CD4-positive, alpha-beta T cell treated with Interleukin-21 for 1 hour (primary cell): ENCODE results near the gene MACF1.
A peak's percentile ranks its signal among the peaks of the same experiment; 100 is the strongest.

Source experiments
- DNase-seq: peaks from one replicate; pipeline ENCODE4 v3.0.0-alpha.2; 2020

Gene MACF1

DNA sequence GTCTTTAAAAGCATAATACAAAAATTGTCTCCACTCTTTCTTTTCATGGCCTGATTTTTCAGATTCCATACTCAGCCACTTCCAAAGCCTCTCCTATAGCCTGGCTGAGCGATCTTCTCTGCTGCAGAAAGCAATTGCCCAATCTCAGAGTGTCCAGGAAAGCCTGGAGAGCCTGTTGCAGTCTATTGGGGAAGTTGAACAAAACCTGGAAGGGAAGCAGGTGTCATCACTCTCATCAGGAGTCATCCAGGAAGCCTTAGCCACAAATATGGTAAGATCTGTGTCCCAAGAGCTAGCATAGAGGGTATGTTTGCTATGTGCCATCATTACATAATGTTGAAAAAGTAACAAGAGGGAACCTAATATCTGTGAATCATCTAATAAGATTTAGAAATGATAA lies 156.2 kb downstream of the MACF1 start:
- DNase-seq: no peak

DNA sequence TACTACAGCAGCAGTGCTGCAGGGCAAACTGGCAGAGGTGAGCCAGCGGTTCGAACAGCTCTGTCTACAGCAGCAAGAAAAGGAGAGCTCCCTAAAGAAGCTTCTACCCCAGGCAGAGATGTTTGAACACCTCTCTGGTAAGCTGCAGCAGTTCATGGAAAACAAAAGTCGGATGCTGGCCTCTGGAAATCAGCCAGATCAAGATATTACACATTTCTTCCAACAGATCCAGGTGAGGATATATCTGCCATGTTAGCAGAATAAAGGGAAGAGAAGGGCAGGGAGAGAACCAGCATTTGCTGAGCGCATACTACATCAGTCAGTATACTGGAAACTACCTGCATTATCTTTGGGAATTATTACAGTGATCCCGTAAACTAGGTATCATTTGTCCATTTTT lies 157.0 kb downstream of the MACF1 start:
- DNase-seq: no peak

DNA sequence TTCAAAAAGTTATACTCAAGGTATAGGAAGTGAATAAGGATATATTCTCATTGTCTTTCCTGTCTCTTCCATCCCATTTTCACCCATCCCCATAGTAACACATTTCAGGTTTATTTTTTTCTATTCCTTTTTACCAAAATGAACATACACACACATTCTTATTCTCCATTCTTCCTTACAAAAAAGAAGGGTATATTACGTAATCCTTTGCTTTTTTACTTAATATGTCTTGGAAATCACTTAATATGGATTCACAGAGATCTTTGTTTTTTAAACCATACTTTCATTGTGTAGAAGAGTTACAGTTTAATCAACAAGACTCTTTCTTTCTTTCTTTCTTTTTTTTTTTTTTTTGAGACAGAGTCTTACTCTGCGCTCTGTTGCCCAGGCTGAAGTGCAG lies 158.8 kb downstream of the MACF1 start:
- no peak for DNase-seq

DNA sequence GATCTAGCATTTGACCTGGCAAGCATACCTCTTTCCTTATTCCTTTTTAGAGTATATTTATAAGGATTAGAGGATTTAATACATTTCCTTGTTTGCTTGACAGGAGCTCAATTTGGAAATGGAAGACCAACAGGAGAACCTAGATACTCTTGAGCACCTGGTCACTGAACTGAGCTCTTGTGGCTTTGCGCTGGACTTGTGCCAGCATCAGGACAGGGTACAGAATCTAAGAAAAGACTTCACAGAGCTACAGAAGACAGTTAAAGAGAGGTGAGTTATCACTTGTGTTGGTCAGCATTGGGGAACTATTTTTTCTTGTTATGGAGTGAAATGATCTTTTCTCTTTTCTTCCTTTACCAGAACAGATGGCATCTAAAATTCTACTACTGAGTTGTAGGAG lies 163.6 kb downstream of the MACF1 start:
- DNase-seq: no peak

DNA sequence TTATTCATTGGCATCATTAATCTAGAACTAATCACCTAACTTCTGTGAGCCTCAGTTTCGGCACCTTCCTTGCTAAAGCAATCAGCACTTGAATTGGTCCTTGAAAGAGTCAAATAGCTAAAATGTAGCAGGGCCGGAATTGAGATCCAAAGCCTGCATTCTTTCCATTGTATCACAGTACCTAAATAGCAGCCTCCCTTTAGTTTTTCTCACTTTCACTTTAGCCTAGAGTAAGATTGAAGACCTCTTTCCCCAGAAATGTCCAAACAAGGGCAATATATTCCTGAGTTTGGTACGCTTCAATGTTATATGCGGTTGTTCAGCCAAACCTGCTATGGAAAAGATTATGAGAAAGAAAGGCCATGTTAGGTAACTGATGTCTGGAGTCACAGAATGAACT lies 165.1 kb downstream of the MACF1 start:
- DNase-seq: no peak

DNA sequence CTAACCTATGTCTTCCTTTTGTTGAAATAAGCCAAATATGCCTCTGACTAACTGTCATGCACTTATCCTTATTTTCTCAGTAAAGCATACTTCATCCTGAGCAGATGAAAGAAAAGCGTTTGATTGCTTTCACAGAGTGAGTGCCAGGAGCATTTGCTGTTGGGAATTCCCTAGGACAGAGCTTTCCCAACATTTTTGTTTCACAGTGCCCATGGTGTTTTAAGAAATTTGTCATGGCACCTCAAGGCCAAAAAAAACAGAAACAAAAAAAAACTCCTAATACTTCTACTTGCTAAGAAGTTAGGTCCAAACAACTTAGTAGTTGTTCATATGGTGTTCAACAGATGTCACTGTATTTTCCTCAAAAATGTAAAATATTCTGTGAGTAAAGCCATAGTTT lies 166.1 kb downstream of the MACF1 start:
- no peak for DNase-seq

DNA sequence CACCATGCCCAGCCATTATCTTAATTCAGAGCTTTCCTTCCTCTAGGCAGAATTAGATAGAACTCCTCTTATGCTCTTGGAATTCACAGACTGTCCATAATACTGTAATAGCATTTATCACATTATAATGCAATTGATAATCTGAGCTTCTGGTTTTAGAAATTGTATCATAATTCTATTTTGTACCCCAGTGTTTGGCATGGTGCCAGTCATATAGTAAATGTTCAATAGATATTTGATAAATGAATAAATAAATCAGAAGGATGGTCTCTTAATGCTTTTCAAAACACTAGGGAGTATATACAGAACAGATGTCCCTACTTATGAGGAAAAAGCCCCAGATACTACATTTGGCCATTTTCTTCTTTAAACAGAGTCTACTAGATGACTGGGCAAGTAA lies 167.6 kb downstream of the MACF1 start:
- DNase-seq: no peak

DNA sequence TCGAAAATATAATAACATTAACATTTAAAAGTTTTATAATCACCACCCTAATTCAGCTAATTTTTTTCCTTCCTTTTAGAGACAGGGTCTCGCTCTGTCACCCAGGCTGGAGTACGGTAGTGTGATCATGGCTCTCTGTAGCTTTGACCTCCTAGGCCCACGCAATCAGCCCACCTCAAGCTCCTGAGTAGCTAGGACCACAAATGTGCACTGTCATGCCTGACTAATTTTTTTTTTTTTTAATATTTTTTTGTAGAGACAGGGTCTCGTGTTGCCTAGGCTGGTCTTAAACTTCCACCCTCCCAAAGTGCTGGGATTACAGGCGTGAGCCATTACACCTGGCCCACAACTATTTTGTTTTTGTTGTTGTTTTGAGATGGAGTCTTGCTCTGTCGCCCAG lies 172.2 kb downstream of the MACF1 start:
- DNase-seq: no peak

DNA sequence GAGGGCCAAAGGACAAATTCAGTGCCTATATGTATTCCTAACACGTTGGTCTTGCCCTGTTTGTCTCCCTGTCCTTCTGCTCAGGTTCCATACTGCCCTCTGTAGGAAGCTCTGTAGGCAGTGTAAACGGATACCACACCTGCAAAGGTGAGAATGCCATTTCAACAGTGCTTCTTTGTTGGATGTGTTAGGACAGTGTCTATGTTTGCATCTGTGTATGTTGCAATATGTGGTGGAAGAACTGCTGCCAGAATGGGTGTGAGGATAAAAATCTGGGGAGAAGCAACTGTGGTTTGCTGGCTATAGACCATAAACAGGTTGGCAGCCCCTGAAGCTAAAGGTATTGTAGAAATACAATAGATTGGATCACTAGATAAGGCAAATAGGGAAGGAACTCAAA lies 173.9 kb downstream of the MACF1 start:
- DNase-seq: peak; percentile 30

DNA sequence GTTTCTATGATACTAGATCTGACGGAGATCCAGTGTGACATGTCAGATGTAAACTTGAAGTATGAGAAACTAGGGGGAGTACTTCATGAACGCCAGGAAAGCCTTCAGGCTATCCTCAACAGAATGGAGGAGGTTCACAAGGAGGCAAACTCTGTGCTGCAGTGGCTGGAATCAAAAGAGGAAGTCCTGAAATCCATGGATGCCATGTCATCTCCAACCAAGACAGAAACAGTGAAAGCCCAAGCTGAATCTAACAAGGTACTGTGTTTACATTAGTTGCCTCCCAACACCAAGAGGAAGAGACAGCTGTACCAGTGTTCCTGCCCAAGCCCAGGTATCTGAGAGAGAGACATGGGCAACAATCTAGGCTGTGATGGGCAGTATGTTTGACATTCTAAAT lies 174.7 kb downstream of the MACF1 start:
- DNase-seq: no peak

DNA sequence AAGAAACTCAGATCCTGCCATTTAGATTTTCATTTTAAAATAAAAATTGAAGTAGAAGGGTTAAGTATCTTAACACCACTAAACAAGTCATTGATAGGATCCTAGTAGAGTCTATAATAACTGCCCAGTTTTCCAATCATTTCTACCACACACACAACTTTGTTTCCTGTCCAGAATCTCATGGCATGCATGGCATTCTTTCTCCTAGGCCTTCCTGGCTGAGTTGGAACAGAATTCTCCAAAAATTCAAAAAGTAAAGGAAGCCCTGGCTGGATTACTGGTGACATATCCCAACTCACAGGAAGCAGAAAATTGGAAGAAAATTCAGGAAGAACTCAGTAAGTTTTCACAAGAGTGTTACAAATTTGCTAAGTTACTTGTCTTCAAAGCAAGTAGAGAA lies 175.5 kb downstream of the MACF1 start:
- no peak for DNase-seq

DNA sequence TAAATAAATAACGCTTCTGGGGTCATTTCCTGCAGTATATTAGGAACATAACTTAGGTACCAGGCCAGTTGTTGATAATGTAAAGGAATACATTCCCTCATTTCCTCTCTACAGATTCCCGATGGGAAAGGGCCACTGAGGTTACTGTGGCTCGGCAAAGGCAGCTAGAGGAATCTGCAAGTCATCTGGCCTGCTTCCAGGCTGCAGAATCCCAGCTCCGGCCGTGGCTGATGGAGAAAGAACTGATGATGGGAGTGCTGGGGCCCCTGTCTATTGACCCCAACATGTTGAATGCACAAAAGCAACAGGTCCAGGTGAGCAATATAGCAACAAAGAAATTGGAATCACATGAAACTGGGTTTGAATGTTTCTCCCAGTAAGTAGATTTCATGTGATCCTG lies 177.3 kb downstream of the MACF1 start:
- DNase-seq: no peak

DNA sequence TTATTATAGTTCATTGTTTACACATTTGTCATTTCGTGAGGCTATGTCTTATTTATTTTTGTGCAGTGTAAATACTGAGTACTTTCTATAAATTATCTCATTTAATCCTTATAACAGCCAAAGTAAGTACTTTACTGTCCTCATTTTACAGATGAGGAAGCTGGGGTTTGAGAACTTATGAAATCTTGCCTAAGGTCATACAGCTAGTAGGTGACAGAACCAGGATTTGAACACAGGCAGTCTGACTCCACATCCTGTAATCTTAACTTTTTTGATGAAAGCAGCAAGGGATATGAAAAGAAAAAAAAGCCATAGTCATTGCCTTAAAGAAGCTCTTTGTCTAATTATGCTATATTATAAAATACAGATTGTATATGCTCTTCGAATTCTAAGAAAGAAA lies 179.8 kb downstream of the MACF1 start:
- DNase-seq: no peak

DNA sequence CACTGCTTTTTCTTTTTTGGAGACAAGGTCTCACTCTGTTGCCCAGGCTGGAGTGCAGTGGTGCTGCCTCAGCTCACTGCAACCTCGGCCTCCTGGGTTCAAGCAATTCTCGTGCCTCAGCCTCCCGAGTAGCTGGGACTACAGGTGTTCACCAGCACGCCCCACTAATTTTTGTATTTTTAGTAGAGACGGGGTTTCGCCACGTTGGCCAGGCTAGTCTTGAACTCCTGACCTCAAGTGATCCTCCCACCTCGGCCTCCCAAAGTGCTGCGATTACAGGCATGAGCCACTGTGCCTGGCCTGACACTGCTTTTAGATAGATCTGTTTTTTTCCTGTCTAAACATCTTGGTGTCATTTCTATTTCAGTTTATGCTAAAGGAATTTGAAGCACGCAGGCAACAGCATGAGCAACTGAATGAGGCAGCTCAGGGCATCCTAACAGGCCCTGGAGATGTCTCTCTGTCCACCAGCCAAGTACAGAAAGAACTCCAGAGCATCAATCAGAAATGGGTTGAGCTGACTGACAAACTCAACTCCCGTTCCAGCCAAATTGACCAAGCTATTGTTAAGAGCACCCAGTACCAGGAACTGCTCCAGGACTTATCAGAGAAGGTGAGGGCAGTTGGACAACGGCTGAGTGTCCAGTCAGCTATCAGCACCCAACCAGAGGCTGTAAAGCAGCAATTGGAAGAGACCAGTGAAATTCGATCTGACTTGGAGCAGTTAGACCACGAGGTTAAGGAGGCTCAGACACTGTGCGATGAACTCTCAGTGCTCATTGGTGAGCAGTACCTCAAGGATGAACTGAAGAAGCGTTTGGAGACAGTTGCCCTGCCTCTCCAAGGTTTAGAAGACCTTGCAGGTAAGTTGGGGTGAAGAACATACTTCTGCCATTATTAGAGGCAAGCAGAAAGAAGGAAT lies 180.8 kb downstream of the MACF1 start:
- no peak for DNase-seq

DNA sequence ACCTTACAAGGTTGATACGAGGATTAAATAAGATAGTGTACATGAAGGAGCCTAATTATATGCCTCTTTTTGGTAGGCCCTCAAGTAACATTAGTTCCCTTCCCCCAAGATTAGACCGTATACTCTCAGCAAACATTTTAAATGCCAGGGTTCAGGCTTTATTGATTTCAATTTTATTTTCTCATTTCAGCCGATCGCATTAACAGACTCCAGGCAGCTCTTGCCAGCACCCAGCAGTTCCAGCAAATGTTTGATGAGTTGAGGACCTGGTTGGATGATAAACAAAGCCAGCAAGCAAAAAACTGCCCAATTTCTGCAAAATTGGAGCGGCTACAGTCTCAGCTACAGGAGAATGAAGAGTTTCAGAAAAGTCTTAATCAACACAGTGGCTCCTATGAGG lies 182.5 kb downstream of the MACF1 start:
- no peak for DNase-seq

DNA sequence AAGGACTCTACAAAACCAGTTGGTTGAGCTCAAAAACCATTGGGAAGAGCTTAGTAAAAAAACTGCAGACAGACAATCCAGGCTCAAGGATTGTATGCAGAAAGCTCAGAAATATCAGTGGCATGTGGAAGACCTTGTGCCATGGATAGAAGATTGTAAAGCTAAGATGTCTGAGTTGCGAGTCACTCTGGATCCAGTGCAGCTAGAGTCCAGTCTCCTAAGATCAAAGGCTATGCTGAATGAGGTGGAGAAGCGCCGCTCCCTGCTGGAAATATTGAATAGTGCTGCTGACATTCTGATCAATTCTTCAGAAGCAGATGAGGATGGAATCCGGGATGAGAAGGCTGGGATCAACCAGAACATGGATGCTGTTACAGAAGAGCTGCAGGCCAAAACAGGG lies 183.0 kb downstream of the MACF1 start:
- DNase-seq: no peak

DNA sequence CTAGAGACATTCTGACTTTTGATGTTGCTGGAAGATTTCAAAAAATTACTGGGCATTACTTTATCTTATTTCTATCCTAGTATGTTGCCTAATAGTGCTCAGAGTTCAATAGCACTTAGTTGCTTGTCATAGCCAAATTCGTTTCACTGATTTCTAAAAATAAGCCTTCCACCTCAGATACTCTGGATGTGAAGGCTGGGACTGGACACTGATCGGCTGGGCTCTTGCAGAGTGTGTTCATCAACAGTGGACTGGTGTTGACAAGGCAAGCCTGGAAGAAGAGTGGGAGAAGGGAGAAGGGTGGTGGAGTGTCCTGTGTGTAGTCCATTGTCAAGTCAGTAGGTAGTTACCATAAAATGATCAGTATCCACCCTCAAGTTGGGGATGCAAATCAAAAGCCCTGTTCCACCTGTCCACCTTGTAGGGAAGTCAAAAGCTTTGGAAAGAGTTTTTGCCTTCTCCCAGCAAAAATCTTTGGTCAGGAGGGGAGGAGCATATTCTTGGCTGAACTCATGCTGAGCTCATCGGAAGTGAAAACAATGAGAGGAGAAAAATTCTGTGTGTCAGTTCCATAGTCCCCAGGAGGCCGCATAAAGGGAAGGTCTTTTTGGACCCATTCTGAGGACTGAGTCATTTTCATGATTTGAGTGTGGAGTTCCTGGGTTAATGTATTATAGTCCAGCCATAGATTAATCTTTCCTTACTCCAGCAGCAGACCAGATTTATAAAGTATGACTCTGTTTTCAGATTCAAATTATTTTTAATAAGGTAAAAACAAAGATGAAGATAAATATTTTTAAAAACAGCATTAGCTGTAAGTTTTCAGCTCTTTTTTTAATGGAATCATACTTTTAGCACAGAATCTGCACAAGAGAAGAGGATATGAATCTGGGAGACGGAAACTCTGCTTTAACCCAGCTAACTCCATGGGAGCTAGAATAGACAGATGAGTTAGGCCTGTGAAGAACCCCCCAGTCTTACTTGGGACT lies 187.5 kb downstream of the MACF1 start:
- DNase-seq: no peak

DNA sequence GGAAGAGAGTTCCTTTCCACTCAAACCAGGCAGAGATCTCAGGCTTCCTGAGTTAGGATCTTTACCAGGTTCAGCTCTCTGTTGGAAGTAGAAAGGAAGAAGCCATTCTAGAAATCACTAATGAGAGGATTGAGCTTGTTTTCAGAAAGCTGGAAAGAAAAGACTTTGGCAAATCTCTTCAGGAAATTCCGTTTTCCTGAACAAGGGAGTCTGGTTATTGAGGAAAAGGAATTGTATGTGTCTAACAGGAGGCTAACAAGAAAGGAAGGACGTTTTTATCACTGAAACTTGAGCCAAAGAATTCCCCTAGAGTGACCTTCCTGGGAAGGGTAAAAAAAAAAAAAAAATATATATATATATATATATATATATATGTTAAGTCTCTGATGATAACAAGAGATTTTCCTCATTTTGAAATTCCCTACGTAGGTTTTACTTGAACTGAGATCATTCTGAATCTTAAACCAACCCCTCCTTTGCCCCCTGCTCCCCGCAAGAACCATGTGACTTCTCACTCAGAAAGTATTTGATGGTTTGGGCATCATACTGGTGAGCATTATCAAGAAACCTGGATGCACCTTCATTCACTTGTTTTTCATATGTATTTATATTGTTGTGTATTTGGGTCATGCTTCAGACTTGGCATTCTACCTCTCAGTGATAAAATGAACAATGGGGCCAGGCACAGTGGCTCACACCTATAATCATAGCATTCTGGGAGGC lies 188.5 kb downstream of the MACF1 start:
- no peak for DNase-seq

DNA sequence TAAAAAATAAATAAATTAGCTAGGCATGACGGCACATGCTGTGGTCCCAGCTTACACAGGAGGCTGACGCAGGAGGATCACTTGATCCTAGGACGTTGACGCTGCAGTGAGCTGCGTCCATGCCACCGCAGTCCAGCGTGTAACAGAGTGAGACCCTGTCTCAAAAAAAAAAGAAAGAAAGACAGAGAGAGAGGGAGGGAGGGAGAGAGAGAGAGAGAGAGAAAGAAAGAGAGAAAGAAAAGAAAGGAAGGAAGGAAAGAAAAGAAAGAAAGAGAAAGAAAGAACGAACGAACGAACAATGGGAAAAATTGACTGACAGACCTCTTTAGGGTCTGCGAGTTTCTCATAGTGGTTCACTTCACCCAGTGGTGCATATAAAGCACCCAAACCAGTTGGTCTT lies 189.2 kb downstream of the MACF1 start:
- DNase-seq: no peak

DNA sequence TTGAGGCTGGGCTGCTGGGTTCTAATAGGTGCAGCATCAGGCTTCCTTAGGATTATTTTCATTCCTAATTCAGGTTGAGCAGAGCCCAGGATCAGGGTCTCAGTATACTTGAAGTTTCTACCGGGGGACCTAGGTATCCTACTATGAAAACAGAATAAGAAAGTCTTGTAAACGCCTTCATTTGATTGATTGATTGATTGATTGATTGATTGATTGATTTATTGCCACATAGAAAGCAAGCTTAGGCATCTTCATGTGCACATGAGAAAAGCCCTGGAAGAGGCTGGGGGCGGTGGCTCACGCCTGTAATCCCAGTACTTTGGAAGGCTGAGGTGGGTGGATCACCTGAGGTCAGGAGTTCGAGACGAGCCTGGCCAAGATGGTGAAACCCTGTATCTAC lies 189.6 kb downstream of the MACF1 start:
- no peak for DNase-seq

DNA sequence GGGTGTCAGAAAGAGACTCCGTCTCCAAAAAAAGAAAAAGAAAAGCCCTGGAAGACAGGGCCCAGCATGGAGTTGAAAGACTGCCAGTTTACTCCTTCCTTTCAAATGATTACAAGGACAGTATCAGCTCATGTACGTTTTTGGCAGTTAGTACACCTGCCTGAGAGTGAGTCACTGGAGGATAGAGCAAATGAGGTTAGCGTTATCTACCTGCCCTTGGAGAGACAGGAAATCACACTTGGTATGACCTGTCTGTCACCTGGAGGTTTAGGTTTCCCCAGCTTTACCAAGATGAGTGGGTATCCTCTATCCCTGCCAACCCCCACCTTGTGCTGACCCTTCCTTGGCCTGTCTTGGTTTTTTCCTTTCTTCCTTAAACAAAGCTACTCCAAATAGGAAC lies 190.1 kb downstream of the MACF1 start:
- peak; percentile 47 for DNase-seq

DNA sequence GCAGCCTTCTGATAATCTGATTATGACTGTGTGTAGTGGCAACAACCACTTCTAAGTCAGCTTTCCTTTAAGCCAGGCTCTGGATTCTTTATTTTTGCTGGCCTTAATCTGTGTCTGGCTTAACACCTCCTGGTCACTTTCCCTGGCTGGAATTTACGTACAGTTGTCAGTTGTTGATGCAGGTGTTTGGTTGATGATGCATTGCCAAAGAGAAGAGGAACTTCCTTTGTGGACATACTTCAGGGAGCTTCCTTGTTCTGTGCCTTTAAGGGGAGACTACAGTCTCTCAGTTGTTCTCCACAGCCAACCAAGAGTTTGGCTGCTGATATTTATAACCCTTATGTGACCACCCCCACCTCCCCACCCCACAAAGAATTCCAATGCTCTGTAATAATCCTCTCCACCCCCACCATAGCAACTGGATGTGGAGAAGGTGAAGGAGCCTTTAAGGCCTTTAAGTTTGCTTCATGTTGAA lies 190.9 kb downstream of the MACF1 start:
- DNase-seq: no peak

DNA sequence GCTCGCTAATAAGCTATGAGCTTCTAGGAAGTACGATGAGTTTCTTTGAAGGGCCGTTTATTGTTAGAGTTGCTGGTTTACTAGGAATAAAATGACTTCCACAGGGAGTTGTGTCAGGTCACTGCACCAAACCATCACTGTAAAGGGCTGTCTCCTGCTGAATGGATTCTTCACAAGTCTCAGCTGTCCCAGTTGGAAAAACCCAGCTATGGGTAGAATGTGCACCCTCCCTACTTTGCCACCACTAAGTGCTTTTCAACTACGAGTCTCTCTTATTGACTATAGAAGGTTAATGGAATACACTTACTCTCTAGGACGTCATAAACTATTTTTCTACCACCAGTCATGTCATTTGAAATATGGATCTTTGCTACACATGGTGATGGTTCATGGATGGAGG lies 192.2 kb downstream of the MACF1 start:
- no peak for DNase-seq
